OCI-LY1 (cell line): ENCODE results near the gene OR5AN1.

ENCODE experiments used
- H2AFZ ChIP-seq: fragments of 200-600 bp; sonication (generic), shearing (Covaris generic); 2 replicates; pipeline ENCODE4 v1.6.0; 2014; ENCODE audit warnings: antibody characterized with exemption, mild to moderate bottlenecking, low read length
- H3F3A ChIP-seq: fragments of 200-600 bp; sonication (generic), shearing (Covaris generic); 2 replicates; pipeline ENCODE4 v1.6.0; 2014; ENCODE audit warnings: mild to moderate bottlenecking, antibody characterized with exemption, low read length, moderate library complexity; ENCODE audit not compliant: insufficient read depth
- H3K27ac ChIP-seq: fragments of 200-600 bp; sonication (generic); 2 replicates; pipeline ENCODE4 v1.5.1; 2014; ENCODE audit warnings: low read length, mixed run types, mild to moderate bottlenecking, low read depth; ENCODE audit not compliant: poor library complexity, severe bottlenecking
- H3K27me3 ChIP-seq: fragments of 200-600 bp; sonication (generic); 2 replicates; pipeline ENCODE4 v1.6.0; 2014; ENCODE audit warnings: antibody characterized with exemption, mild to moderate bottlenecking, low read length, moderate library complexity; ENCODE audit not compliant: insufficient read depth
- H3K36me3 ChIP-seq: fragments of 200-600 bp; sonication (generic); 2 replicates; pipeline ENCODE4 v1.6.1; 2014; ENCODE audit warnings: mild to moderate bottlenecking, antibody characterized with exemption, low read length, moderate library complexity, mixed read lengths; ENCODE audit not compliant: insufficient read depth
- H3K4me1 ChIP-seq: fragments of 200-600 bp; sonication (generic); 2 replicates; pipeline ENCODE4 v1.5.1; 2014; ENCODE audit warnings: mild to moderate bottlenecking, low read length, moderate library complexity; ENCODE audit not compliant: insufficient read depth, severe bottlenecking
- H3K4me2 ChIP-seq: fragments of 200-600 bp; sonication (generic), shearing (Covaris generic); 2 replicates; pipeline ENCODE4 v1.6.1; 2014; ENCODE audit warnings: low read length
- H3K4me3 ChIP-seq: fragments of 200-600 bp; sonication (generic); 2 replicates; pipeline ENCODE4 v1.5.1; 2014; ENCODE audit warnings: low read length, low read depth, mild to moderate bottlenecking, mixed read lengths; ENCODE audit not compliant: poor library complexity, severe bottlenecking
- H3K79me2 ChIP-seq: fragments of 200-600 bp; shearing (Covaris generic); 2 replicates; pipeline ENCODE4 v1.6.1; 2016; ENCODE audit warnings: mixed run types, low read length, mixed read lengths; ENCODE audit not compliant: insufficient read depth
- H3K9ac ChIP-seq: fragments of 200-600 bp; sonication (generic), shearing (Covaris generic); 2 replicates; pipeline ENCODE4 v1.6.1; 2014; ENCODE audit warnings: mild to moderate bottlenecking, low read length, mixed read lengths
- H3K9me2 ChIP-seq: fragments of 200-600 bp; sonication (generic), shearing (Covaris generic); 2 replicates; pipeline ENCODE4 v1.6.1; 2014; ENCODE audit warnings: low read depth, mild to moderate bottlenecking, low read length, mixed read lengths
- H3K9me3 ChIP-seq: fragments of 200-600 bp; shearing (Covaris generic); 2 replicates; pipeline ENCODE4 v1.6.1; 2014; ENCODE audit warnings: low read length, mixed read lengths
- H4K20me1 ChIP-seq: fragments of 200-600 bp; sonication (generic), shearing (Covaris generic); 2 replicates; pipeline ENCODE4 v1.6.0; 2016; ENCODE audit warnings: mild to moderate bottlenecking, low read length; ENCODE audit not compliant: insufficient read depth
- EZH2 ChIP-seq: fragments of 200-600 bp; sonication (generic), shearing (Covaris generic); IDR thresholded peaks from 2 replicates; pipeline ENCODE4 v1.8.0; 2017; ENCODE audit warnings: borderline replicate concordance, mixed run types, mild to moderate bottlenecking, antibody characterized with exemption, low read length, moderate library complexity, mixed read lengths
- TF ChIP-seq, protein P1 (sequence below): fragments of 200-600 bp; sonication (generic), shearing (Covaris generic); IDR thresholded peaks from 2 replicates; pipeline ENCODE4 v1.5.1; 2017; ENCODE audit warnings: mild to moderate bottlenecking, antibody characterized with exemption, low read length, moderate library complexity, mixed read lengths

The OR5AN1 gene, protein sequence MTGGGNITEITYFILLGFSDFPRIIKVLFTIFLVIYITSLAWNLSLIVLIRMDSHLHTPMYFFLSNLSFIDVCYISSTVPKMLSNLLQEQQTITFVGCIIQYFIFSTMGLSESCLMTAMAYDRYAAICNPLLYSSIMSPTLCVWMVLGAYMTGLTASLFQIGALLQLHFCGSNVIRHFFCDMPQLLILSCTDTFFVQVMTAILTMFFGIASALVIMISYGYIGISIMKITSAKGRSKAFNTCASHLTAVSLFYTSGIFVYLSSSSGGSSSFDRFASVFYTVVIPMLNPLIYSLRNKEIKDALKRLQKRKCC

DNA sequence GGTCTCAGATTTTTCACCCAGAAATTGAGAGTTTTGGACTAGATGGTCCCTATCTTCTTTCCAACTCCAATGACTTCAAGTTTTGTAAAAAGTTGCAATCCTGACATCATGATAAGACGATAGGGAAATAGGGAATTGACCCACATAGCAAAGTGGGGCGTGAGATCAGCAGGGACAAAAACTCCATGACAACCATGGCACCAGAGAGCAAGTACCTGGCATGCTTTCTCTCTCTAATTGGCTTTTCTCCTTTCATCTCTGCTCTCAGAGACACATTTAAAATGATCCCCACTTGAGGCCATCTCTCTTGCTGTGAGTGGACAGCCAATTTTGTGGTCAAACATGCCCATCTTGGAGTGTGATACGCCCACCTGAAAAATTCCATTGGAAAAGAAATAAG, at the start of gene OR5AN1:
TSS of gene OR5AN1 (plus strand) at position 301 of the 400 bp plus-strand sequence. CDS start 5,564 bp downstream, outside the sequence.
- H3F3A ChIP-seq = no peaks in the 10 kb centered on the region
- H3K36me3 ChIP-seq = no peaks in the 10 kb centered on the region
- no peaks in the 10 kb centered on the region for H4K20me1 ChIP-seq
- H3K79me2 ChIP-seq = no peaks in the 10 kb centered on the region
- no peak within 1 kb of the TSS for H3K27ac ChIP-seq
- H2AFZ ChIP-seq = no peak within 1 kb of the TSS
- H3K27me3 ChIP-seq = no peaks in the 10 kb centered on the region
- no peak within 1 kb of the TSS for H3K4me3 ChIP-seq
- H3K4me1 ChIP-seq = no peaks in the 10 kb centered on the region
- no peak within 1 kb of the TSS for H3K9ac ChIP-seq
- H3K9me2 ChIP-seq = no peaks in the 10 kb centered on the region
- TF ChIP-seq, protein P1, sequence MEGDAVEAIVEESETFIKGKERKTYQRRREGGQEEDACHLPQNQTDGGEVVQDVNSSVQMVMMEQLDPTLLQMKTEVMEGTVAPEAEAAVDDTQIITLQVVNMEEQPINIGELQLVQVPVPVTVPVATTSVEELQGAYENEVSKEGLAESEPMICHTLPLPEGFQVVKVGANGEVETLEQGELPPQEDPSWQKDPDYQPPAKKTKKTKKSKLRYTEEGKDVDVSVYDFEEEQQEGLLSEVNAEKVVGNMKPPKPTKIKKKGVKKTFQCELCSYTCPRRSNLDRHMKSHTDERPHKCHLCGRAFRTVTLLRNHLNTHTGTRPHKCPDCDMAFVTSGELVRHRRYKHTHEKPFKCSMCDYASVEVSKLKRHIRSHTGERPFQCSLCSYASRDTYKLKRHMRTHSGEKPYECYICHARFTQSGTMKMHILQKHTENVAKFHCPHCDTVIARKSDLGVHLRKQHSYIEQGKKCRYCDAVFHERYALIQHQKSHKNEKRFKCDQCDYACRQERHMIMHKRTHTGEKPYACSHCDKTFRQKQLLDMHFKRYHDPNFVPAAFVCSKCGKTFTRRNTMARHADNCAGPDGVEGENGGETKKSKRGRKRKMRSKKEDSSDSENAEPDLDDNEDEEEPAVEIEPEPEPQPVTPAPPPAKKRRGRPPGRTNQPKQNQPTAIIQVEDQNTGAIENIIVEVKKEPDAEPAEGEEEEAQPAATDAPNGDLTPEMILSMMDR = no peak
- TF ChIP-seq EZH2 = no peak
- H3K9me3 ChIP-seq = no peaks in the 10 kb centered on the region
- H3K4me2 ChIP-seq = no peak within 1 kb of the TSS

DNA sequence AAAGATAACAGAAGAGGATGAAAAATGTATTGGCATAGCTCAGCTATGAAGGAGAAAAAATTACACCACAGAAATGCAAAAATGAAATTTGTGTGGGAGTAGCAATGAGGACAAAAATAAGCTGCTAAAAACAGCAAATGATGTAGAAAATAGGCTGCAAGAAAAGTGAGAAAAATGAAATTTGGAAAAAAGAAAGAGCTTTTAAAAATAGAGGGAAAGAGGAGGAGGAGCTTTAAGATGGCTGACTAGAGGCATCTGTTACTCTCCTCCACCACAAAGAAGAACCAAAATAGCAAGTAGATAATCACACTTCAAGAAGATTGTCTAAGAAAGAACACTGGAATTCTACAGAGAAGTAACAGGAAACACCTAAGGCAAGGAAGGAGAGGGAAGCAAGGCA, 23.7 kb upstream of the OR5AN1 start:
- Histone ChIP-seq H3K36me3 (no peaks in the 10 kb centered on the region), H3K4me2 (no peak overlapping the region), H3K27me3 (no peaks in the 10 kb centered on the region), H3K4me3 (no peak overlapping the region), H3F3A (no peaks in the 10 kb centered on the region), H3K27ac (no peak overlapping the region), H3K9me2 (no peaks in the 10 kb centered on the region), H2AFZ (no peak overlapping the region), H3K9ac (no peak overlapping the region), H3K9me3 (no peaks in the 10 kb centered on the region), H3K4me1 (no peaks in the 10 kb centered on the region), H3K79me2 (no peaks in the 10 kb centered on the region), H4K20me1 (no peaks in the 10 kb centered on the region)
- TF ChIP-seq, protein P1 = no peak
- no peak for TF ChIP-seq EZH2

DNA sequence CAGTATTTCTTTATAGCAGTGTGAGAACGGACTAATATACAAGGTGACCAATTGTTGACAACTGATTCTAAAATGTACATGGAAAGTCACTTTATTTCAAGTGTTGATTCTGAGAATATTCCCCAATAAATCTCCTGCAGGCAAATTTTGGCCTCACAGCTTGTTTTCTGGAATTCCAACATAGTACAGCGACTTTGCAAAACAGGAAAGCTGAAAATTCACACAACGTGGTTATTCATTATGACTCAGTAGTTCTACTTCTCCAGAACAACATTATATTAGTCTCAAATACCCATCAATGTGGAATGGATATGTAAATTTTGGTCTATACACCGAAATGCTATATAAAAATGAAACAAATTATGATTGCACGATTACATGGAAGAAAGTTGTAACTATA, 22.5 kb upstream of the OR5AN1 start:
- H3K4me2 ChIP-seq = no peak overlapping the region
- no peaks in the 10 kb centered on the region for H3F3A ChIP-seq
- no peaks in the 10 kb centered on the region for H3K9me3 ChIP-seq
- H3K36me3 ChIP-seq = no peaks in the 10 kb centered on the region
- H3K79me2 ChIP-seq = no peaks in the 10 kb centered on the region
- H3K4me1 ChIP-seq = no peaks in the 10 kb centered on the region
- no peaks in the 10 kb centered on the region for H3K27me3 ChIP-seq
- no peaks in the 10 kb centered on the region for H4K20me1 ChIP-seq
- H2AFZ ChIP-seq = no peak overlapping the region
- no peak overlapping the region for H3K9ac ChIP-seq
- no peaks in the 10 kb centered on the region for H3K9me2 ChIP-seq
- H3K27ac ChIP-seq = no peak overlapping the region
- no peak overlapping the region for H3K4me3 ChIP-seq
- TF ChIP-seq, protein P1 = no peak
